ENCODE measurements around the gene PBX3. TPM values are rescaled to one million over a fixed set of nuclear protein-coding genes. Genes with fewer than 3 reads are reported as not detected.

Gene PBX3
- total and polyA plus RNA-seq, 2 experiments from 2014 or later = 133 to 134 TPM

- Histone ChIP-seq H3K36me3 (no peaks in the 10 kb centered on the region), H3K27ac (no peak overlapping the region), H3K9me3 (ENCODE audit: low read depth) (no peaks in the 10 kb centered on the region), H3K4me3 (no peak overlapping the region), H3K4me1 (ENCODE audit: low read depth) (no peaks in the 10 kb centered on the region), H3K27me3 (no peaks in the 10 kb centered on the region)
- no peak for DNase-seq (ENCODE audit: low read depth in 1 of 2, low spot score in 1 of 2)
- TF ChIP-seq, protein P1, sequence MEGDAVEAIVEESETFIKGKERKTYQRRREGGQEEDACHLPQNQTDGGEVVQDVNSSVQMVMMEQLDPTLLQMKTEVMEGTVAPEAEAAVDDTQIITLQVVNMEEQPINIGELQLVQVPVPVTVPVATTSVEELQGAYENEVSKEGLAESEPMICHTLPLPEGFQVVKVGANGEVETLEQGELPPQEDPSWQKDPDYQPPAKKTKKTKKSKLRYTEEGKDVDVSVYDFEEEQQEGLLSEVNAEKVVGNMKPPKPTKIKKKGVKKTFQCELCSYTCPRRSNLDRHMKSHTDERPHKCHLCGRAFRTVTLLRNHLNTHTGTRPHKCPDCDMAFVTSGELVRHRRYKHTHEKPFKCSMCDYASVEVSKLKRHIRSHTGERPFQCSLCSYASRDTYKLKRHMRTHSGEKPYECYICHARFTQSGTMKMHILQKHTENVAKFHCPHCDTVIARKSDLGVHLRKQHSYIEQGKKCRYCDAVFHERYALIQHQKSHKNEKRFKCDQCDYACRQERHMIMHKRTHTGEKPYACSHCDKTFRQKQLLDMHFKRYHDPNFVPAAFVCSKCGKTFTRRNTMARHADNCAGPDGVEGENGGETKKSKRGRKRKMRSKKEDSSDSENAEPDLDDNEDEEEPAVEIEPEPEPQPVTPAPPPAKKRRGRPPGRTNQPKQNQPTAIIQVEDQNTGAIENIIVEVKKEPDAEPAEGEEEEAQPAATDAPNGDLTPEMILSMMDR (IDR thresholded peaks at IDR 0.05; ENCODE audit: low read depth, low read length) = no peak
Observed at GRCh38 chr9:125974705-125975104, 227.5 kb downstream of the PBX3 start.

GRCh38 chr9:125977223-125977622 lies 230.1 kb downstream of the PBX3 start:
- Histone ChIP-seq H3K36me3 (no peaks in the 10 kb centered on the region), H3K27me3 (no peaks in the 10 kb centered on the region), H3K4me1 (ENCODE audit: low read depth) (no peaks in the 10 kb centered on the region), H3K4me3 (no peak overlapping the region), H3K9me3 (ENCODE audit: low read depth) (no peaks in the 10 kb centered on the region), H3K27ac (no peak overlapping the region)
- TF ChIP-seq, protein P1 (IDR thresholded peaks at IDR 0.05; ENCODE audit: low read depth, low read length) = no peak
- no peak for DNase-seq (ENCODE audit: low read depth in 1 of 2, low spot score in 1 of 2)

DNA sequence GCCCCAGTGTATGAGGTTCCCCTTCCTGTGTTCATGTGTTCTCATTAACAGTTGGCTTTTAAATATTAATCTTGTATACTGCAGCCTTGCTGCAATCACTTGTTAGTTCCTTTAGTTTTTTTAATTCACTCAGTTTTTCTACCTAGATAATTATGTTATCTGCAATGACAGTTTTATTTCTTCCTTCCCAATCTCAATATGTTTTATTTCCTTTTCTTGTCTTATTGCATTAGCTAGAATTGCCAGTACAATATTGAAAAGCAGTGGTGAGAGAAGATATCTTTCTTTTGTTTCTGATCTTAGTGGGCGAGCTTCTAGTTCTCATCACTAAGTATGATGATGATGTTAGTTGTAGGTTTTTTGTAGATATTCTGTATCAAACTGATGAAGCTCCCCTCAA lies 232.2 kb downstream of the PBX3 start:
- Histone ChIP-seq H3K9me3 (ENCODE audit: low read depth) (no peaks in the 10 kb centered on the region), H3K4me1 (ENCODE audit: low read depth) (no peaks in the 10 kb centered on the region), H3K27me3 (no peaks in the 10 kb centered on the region), H3K36me3 (no peaks in the 10 kb centered on the region), H3K4me3 (no peak overlapping the region), H3K27ac (no peak overlapping the region)
- TF ChIP-seq, protein P1 (IDR thresholded peaks at IDR 0.05; ENCODE audit: low read depth, low read length) = no peak
- DNase-seq (ENCODE audit: low read depth in 1 of 2, low spot score in 1 of 2) = no peak

DNA sequence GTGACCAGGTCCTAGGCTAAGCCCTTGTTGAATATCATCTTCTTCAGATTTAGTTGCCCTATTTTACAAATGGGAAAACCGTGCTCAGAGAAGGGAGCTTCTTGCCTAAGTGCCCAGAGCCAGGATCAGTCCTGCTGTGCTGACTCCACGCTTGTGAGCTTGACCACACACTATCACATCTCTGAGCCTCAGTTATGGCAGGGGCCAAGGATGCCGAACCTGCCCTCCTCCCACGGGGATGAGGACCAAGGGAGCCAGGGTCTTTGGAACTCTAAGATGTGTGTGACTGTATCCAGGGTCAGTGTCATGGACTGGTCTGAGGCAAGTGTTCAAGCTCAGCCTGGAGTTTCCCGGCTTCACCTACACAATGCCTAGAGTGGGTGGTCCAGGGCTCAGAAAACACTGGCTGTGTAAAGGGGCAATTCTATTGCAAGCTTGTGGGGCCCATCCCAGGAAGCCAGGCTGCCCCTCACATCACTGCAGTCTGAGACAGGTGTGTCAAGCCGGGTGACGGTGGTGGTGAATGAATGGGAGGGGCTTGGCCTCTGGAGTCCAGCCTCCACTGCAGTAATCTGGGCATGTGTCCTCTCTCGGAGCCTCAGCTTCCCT lies 235.7 kb downstream of the PBX3 start:
- TF ChIP-seq, protein P1 (IDR thresholded peaks at IDR 0.05; ENCODE audit: low read depth, low read length) = no peak
- no peak for DNase-seq (ENCODE audit: low read depth in 1 of 2, low spot score in 1 of 2)
- no peaks in the 10 kb centered on the region for H3K27me3 ChIP-seq
- no peaks in the 10 kb centered on the region for H3K4me1 ChIP-seq (ENCODE audit: low read depth)
- no peak overlapping the region for H3K4me3 ChIP-seq
- no peaks in the 10 kb centered on the region for H3K36me3 ChIP-seq
- no peaks in the 10 kb centered on the region for H3K9me3 ChIP-seq (ENCODE audit: low read depth)
- no peak overlapping the region for H3K27ac ChIP-seq

DNA sequence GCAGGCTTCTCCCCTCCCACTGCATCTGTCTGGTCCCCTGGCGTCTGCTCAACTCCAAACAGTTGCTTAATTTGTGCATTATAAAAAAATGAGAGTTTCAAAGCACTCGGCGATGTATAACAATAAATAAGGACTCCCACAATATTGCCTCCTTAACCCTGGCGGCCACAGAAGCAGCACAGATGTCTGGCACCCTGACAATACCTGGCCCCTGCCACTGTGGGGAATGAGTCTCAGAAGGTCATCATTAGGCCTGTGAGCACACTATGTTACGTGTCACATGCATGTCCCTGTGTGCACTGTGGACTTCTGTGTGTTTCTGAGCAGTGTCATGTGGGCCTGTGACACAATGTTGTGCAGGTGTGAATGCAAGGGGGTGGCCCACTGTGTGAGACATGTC lies 236.5 kb downstream of the PBX3 start:
- no peaks in the 10 kb centered on the region for H3K27me3 ChIP-seq
- no peaks in the 10 kb centered on the region for H3K4me1 ChIP-seq (ENCODE audit: low read depth)
- no peak for DNase-seq (ENCODE audit: low read depth in 1 of 2, low spot score in 1 of 2)
- H3K27ac ChIP-seq = no peak overlapping the region
- TF ChIP-seq, protein P1 (IDR thresholded peaks at IDR 0.05; ENCODE audit: low read depth, low read length) = no peak
- H3K4me3 ChIP-seq = no peak overlapping the region
- H3K36me3 ChIP-seq = no peaks in the 10 kb centered on the region
- H3K9me3 ChIP-seq (ENCODE audit: low read depth) = no peaks in the 10 kb centered on the region
